Activated T-cell treated with anti-CD3 and anti-CD28 coated beads, Interleukin-2, amount 50 U/mL, for 72 hours (primary cell): Measurements from ENCODE around the gene NTRK3. TPM values are rescaled to one million over a fixed set of nuclear protein-coding genes. Genes with fewer than 3 reads are reported as not detected.
A peak's percentile ranks its signal among the peaks of the same experiment; 100 is the strongest.

Source experiments
- ATAC-seq, 2 donors: fragments of 150-1000 bp; cut with Tn5 transposase; replicated peaks in 1 of 2; 2 replicates each; pipeline ENCODE4 v1.10.0; 2021; ENCODE audit warnings: moderate library complexity in 2 of 2, mild to moderate bottlenecking in 1 of 2
- DNase-seq, 2 donors: peaks; one replicate each; pipeline ENCODE4 v3.0.0; 2021 to 2022; ENCODE audit warnings: mixed read lengths in 1 of 2
- H3K27ac Mint-ChIP-seq: one replicate; pipeline ENCODE4 v1.8.0; 2022; ENCODE audit warnings: mild to moderate bottlenecking, moderate library complexity, mixed read lengths
- H3K27me3 Mint-ChIP-seq: one replicate; pipeline ENCODE4 v1.8.0; 2022; ENCODE audit warnings: low read depth, mixed read lengths
- H3K36me3 Mint-ChIP-seq, 2 donors: one replicate each; pipeline ENCODE4 v1.8.0; 2022; ENCODE audit warnings: mixed read lengths in 2 of 2, mild to moderate bottlenecking in 1 of 2; ENCODE audit not compliant: insufficient read depth in 2 of 2
- H3K4me1 Mint-ChIP-seq: one replicate; pipeline ENCODE4 v1.8.0; 2022; ENCODE audit warnings: low read depth, mixed read lengths
- H3K4me3 Mint-ChIP-seq, 2 donors: one replicate each; pipeline ENCODE4 v1.8.0; 2022; ENCODE audit warnings: mild to moderate bottlenecking in 2 of 2, mixed read lengths in 2 of 2, moderate library complexity in 2 of 2
- H3K9me3 Mint-ChIP-seq, 2 donors: one replicate each; pipeline ENCODE4 v1.8.0; 2022; ENCODE audit warnings: mixed read lengths in 2 of 2
- total RNA-seq, 2 donors: library from RNA; stranded (reverse); gene quantifications; one replicate each; pipeline ENCODE4 v1.2.3, GENCODE V29; 2022

Gene NTRK3
- total RNA-seq, 2 donors from 2014 or later: 4.2 to 8.9 TPM

DNA sequence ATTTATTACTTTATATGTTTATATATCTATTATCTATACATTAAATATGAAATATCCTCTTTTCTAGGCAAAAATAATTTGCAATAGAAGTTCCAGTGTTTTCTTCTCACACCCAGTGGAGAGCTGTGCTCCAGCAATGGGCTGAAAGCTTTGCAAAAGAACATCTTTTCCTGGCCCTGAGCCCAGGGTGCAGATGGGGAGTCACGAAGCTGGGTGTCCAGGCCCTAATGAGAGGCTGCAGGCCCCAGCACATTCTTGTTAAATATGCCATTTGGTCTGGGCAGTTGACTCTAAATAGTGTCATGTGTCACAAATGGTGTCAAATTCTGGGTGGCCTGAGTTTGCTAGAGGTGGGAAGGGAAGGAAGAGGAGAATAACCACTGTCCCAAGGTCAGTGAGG, 5.7 kb downstream of the NTRK3 start:
- peaks cover 24% of the 10 kb centered on the region for H3K4me1 Mint-ChIP-seq
- no peak overlapping the region for H3K27ac Mint-ChIP-seq
- H3K36me3 Mint-ChIP-seq: no peaks in the 10 kb centered on the region
- H3K4me3 Mint-ChIP-seq: no peak overlapping the region
- ATAC-seq (no peak), DNase-seq (no peak)
- peaks cover 56% of the 10 kb centered on the region for H3K27me3 Mint-ChIP-seq
- H3K9me3 Mint-ChIP-seq: no peaks in the 10 kb centered on the region

DNA sequence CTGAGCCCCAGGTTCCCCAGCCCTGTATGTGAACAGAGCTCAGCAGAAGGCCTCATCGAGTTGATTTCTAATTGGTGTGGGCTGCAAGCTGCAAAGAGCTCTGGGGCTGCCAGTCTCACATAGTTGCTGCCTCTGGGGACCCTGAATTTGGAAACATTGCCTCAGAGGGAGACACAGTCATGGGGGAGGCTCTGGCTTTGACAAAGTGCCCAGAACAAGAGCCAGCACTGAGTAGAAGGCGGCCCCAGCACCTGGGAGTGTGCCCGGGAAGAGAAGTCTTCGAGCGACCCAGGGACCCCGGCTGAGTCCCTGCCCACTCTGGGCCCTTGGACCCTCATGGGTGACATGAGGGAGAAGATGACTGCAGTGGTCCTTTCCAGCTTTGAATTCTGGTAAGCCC, 7.3 kb downstream of the NTRK3 start:
- peaks cover 11% of the 10 kb centered on the region for H3K4me1 Mint-ChIP-seq
- no peaks in the 10 kb centered on the region for H3K36me3 Mint-ChIP-seq
- H3K9me3 Mint-ChIP-seq: no peaks in the 10 kb centered on the region
- ATAC-seq (no peak), DNase-seq (no peak)
- no peak overlapping the region for H3K27ac Mint-ChIP-seq
- peaks cover 54% of the 10 kb centered on the region for H3K27me3 Mint-ChIP-seq
- H3K4me3 Mint-ChIP-seq: no peak overlapping the region

DNA sequence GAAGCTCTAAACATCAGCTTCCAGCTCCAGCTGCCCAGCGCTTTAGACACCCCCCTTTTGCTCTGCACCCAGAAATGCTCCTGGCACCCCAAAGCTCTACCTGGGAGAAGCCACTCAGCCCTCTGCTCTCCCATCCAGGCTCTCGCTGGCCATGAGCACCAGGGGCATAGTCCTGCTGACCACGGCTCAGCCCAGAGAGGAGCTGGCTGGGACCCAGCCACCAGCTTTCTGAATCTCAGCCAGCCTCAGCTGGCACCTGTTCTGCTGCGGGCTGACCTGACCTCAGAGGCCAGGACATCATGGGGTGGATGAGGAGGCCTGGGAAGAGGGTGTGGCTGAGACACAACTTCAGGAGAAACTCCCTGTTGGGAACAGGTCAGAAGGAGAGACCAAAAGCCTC, 8.6 kb downstream of the NTRK3 start:
- DNase-seq: no peak
- Mint-ChIP-seq H3K36me3 (no peaks in the 10 kb centered on the region), H3K27me3 (peaks cover 41% of the 10 kb centered on the region), H3K4me3 (no peak overlapping the region), H3K4me1 (peaks cover 10% of the 10 kb centered on the region), H3K27ac (no peak overlapping the region), H3K9me3 (no peaks in the 10 kb centered on the region)
- ATAC-seq: no peak

DNA sequence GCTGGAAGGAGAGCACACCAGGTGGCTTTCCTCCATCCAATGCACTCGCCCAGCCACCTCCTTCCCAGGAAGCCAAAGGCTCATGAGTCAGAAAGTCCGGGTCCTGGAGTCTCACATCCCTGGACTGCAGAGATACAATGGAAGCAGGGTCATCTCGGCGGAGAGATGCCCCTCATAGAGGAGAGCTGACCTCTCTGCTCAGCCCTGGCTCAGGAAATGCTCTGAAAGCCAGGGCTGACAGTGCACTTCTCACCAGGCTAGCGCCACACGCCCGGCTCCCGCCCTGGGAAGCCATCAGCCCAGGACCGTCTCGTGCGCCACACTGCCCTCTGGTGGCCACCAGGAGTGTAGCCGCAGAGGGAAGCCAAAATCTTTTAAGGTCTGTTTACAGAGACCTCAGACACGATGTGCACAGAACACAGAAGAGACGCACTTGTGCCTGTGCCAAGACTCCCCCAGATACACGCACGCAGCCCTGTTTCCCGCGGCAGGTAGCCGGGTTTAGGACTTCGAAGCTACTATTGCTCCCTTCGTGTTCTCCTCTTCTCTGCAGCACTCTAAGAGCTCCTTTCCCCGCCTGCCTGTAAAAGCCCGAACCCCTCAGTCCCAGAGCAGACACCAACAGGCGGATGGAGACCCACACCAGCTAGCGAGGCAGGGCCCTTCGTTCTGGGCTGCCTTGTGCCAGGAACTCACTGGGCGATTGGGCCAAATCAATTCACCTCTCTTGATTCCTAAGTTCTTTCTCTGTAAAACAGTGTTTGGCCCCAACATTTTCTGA, 9.7 kb downstream of the NTRK3 start:
- DNase-seq (peak; percentile 74 to 84), ATAC-seq (peak; percentile 83 to 86)
- peaks cover 31% of the 10 kb centered on the region for H3K27me3 Mint-ChIP-seq
- no peaks in the 10 kb centered on the region for H3K9me3 Mint-ChIP-seq
- peak overlapping the region in 1 of 2 donors; percentile 42 for H3K4me3 Mint-ChIP-seq
- H3K27ac Mint-ChIP-seq: no peak overlapping the region
- no peaks in the 10 kb centered on the region for H3K36me3 Mint-ChIP-seq
- H3K4me1 Mint-ChIP-seq: peaks cover 10% of the 10 kb centered on the region

DNA sequence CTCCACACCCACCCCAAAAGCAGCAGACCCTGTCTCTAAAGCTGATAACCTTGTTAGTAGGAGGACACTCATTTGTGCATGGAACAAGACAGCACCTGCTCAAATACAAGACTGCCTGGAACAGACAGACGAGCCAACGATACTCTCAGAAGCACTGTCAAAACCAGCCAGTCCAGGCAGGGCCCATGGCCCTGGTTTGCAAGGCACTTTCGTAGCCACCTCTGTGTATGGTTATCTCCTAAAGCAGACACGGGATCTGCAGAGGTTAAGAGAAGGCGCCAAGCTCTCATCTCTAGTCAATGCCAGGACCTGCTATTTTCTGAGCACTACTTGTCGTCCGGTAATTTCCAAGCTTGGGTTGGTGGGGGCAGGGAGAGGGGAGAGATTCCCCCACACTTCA, 10.5 kb downstream of the NTRK3 start:
- Mint-ChIP-seq H3K9me3 (no peaks in the 10 kb centered on the region), H3K4me3 (no peak overlapping the region), H3K36me3 (no peaks in the 10 kb centered on the region), H3K4me1 (peaks cover 10% of the 10 kb centered on the region), H3K27me3 (peaks cover 31% of the 10 kb centered on the region), H3K27ac (no peak overlapping the region)
- ATAC-seq: no peak
- no peak for DNase-seq

DNA sequence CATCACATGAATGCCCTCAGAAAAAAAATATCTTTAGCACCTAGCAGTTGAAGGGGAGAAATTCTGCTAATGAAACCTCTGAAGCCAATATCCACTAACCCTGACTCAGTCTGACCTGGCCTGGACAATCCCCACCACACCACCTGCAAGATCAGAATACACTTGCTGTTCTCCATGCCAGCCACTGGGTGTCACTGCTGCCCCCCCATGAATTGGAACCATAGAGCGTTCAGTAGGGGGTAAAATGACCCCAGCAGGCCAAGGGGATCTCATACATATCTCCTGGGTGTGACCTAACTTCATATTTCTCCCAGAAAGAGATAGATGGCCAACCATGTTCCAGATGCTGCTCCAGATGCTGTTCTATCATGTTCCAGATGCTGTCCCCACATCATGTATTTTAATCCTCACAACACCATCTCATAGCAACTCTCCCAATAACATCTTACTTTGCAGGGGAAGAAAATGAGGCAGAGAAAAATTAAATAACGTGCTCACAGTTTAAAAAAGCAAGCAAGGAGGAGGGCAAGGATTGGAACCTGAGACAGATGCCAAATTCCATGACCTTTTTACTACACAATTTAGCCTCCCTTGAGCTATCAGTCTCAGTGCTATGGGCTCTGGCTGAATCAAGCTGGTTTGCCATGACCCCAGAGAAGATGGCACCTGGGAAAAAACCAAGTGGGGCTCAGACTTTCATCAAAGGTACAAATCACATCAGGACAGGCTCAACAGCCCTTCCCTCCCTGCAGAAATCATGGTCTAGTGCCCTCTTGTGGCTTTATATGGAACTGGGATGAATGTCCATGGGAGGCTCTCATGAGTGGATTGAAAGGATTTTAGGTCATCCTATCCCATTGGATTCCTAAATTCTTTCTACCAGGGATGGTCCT, 12.4 kb downstream of the NTRK3 start:
- ATAC-seq (peak; percentile 51 to 54), DNase-seq (peak; percentile 24 to 39)
- Mint-ChIP-seq H3K36me3 (no peaks in the 10 kb centered on the region), H3K27me3 (peaks cover 31% of the 10 kb centered on the region), H3K27ac (no peak overlapping the region), H3K4me3 (no peak overlapping the region), H3K4me1 (peaks cover 10% of the 10 kb centered on the region), H3K9me3 (no peaks in the 10 kb centered on the region)

DNA sequence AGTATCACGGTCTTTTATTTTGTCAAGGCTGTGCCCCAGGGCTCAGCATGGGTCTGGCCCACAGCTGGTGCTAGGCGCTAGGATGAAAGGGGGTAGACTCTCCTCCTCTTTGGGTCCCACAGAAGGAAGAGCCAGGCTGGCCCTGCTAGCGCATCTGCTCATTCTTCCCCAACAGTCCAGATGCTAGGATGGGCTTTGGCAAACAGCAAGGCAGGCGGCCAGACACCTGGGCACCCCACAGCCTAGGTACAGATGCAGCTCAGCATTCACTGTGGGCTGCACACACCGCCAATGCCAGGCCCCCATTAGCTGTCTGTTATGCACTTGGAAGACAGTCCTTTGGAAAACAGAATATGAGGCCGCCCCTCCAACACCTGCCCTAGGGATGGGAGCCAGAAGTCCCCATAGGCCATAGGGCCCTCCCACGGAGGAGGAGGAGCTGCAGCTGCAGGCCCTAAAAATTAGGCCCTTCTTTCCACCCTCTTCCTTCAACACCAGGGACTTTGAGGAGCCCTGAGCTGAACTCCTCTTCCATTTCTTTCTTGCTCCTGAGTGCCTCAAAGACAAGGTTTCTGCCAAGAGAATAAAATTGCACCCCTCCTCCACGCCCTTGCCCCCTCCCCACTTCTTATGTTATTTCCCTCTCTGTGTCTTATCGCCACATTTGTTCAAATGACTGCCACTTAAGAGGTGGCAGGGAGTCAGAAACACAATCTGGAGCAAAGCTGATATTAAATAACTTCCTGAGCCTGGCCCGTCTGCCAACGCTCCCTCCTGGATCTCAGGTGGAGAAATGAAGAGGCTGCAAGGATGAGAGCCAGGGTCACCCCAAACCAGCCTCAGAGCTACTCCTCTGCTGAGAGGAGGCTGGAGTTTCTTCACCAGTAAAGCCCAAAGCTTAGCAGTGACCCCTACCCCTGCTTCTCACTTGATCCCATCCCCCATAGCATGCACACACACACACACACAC, 13.7 kb downstream of the NTRK3 start:
- H3K27me3 Mint-ChIP-seq: peaks cover 30% of the 10 kb centered on the region
- H3K4me3 Mint-ChIP-seq: no peak overlapping the region
- DNase-seq: no peak
- H3K27ac Mint-ChIP-seq: no peak overlapping the region
- peaks cover 10% of the 10 kb centered on the region for H3K4me1 Mint-ChIP-seq
- H3K36me3 Mint-ChIP-seq: no peaks in the 10 kb centered on the region
- no peaks in the 10 kb centered on the region for H3K9me3 Mint-ChIP-seq
- no peak for ATAC-seq

DNA sequence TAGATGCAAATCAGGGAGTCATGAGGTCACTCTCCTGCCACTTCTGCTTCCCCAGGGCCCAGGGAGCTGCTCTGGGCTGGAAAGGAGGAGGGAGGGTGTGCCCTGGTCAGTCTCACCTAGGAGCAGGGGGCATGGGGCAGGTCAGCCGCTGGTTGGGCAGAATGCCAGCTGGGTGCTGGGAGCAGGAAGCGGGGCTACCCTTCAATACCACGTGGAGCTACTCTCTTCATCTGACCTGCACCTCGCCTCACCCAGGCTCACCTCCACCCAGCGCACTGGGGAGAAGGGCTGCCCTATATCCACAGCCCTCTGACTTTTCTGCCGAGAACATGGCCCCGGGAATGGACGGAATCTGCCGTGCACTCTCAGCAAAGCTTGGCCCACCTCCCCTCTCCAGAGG, 15.1 kb downstream of the NTRK3 start:
- H3K9me3 Mint-ChIP-seq: no peaks in the 10 kb centered on the region
- H3K4me1 Mint-ChIP-seq: peaks cover under 1% of the 10 kb centered on the region
- no peak overlapping the region for H3K4me3 Mint-ChIP-seq
- DNase-seq (no peak), ATAC-seq (no peak)
- no peaks in the 10 kb centered on the region for H3K36me3 Mint-ChIP-seq
- no peak overlapping the region for H3K27ac Mint-ChIP-seq
- H3K27me3 Mint-ChIP-seq: peaks cover 16% of the 10 kb centered on the region

DNA sequence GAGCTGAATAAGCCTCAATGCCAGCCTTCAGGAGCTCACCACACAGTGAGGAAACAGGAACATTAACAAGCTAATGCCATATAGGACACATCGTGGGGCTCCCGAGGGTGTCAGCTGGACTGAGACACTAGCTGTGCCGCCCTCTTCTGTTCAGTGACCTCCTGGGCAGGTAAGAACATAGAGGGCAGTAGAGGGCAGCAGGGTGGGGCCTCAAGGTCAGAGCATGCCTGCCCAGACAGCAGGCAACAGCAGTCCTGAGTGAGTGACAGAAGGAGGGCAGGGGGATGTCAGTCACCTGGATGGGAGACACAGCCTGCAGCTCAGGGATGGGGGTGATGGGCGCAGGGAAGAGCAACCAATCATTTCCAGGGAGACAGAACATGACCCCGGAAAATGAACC, 15.5 kb downstream of the NTRK3 start:
- no peak overlapping the region for H3K4me3 Mint-ChIP-seq
- no peaks in the 10 kb centered on the region for H3K4me1 Mint-ChIP-seq
- H3K36me3 Mint-ChIP-seq: no peaks in the 10 kb centered on the region
- peaks cover 13% of the 10 kb centered on the region for H3K27me3 Mint-ChIP-seq
- no peak for ATAC-seq
- DNase-seq: no peak
- H3K9me3 Mint-ChIP-seq: no peaks in the 10 kb centered on the region
- no peak overlapping the region for H3K27ac Mint-ChIP-seq

DNA sequence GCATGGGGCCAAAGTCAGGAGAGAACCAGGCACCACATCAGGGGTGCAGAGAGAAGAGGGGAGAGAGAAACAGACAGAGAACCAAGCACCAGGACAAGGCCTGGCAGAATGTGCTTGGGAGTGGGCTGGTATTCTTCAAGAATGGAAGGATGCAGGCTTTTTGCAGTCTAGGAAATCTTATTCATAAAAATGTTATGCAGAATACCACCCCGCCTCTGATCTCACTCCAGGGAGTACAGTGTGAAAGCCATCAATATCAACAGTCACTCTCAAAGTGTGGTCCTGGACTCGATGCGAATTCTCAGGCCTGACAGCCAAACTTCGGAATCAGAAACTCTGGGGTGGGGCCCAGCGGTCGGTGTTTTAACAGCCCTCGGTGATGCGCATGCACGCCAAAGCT, 16.9 kb downstream of the NTRK3 start:
- DNase-seq (no peak), ATAC-seq (no peak)
- Mint-ChIP-seq H3K36me3 (no peaks in the 10 kb centered on the region), H3K27me3 (peaks cover 12% of the 10 kb centered on the region), H3K4me3 (no peak overlapping the region), H3K4me1 (no peaks in the 10 kb centered on the region), H3K27ac (no peak overlapping the region), H3K9me3 (no peaks in the 10 kb centered on the region)

DNA sequence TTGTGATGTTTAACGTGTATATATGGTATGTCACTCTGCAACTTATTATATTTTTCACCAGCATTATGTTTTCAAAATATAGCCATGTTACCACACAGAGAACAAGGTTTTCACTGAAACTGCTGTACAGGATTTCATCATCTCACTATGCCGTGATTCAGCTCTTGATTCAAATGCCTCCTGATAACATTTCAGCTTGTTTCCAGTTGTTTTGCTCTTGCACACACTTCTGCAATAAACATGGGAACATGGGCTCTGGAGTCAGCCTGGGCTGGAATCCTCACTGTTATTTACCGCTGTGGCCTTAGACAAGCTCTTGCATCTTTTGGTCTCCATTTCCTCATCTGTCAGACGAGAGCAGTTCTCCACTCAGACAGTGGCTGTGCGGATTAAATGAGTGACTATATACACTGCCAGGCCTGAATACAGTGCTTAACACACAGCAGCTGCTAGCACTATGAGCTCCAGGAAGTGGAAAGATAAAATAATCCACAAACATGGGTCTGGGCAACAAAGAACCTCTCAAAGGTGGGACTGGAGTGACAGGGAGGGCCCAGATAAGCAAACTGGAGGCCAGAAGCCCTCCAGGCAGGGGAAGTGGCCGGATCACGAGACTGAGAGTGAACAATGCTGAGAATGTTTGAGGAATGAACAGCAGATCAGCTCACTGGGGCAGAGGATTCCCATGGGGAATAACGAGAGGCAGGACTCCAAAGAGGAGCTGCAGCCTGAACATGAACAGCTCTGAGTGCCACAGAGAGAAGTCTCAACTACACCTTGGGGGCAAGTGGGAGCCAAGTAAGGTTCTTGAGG, 17.7 kb downstream of the NTRK3 start:
- no peaks in the 10 kb centered on the region for H3K4me1 Mint-ChIP-seq
- H3K36me3 Mint-ChIP-seq: no peaks in the 10 kb centered on the region

DNA sequence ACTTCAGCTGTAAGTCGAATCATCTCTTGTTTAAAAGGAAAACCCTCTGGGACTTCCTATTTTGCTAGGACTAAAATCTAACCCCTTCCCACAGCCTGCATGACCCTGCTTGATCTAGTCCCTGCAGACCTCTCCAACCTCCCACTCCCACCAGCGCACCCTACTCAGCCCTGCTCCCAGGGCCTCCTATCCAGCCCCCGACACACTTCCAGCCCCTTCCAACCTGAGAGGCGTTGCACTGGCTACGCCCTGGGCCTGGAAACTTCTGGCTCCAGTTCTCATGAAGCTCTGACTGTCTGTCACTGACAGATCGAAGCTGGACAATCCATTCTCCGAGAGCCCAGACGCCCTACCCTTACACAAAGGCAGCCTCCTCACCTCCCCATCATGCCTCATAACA, 21.8 kb downstream of the NTRK3 start:
- Mint-ChIP-seq H3K27ac (no peak overlapping the region), H3K27me3 (peaks cover 19% of the 10 kb centered on the region), H3K4me1 (no peaks in the 10 kb centered on the region), H3K4me3 (no peak overlapping the region), H3K9me3 (no peaks in the 10 kb centered on the region), H3K36me3 (no peaks in the 10 kb centered on the region)
- no peak for DNase-seq
- ATAC-seq: no peak

More for the DNA sequence above, 17.7 kb downstream of the NTRK3 start:
- DNase-seq (no peak), ATAC-seq (no peak)
- no peak overlapping the region for H3K4me3 Mint-ChIP-seq
- H3K27me3 Mint-ChIP-seq: peaks cover 19% of the 10 kb centered on the region
- H3K27ac Mint-ChIP-seq: peak overlapping the region; percentile 41
- H3K9me3 Mint-ChIP-seq: no peaks in the 10 kb centered on the region
